ENCODE data around the gene RALGPS2.

- TF ChIP-seq CTCF (IDR thresholded peaks at IDR 0.05) (no peak), POLR2A (IDR thresholded peaks at IDR 0.05) (no peak)
Measured at GRCh38 chr1:178819123-178819522, 94.1 kb downstream of the RALGPS2 start.

Measured in tibial nerve (tissue), 3 donors.